GM18907 (cell line): Measurements from ENCODE around the gene MGAM2.

ENCODE experiments used
- ATAC-seq: cut with Tn5 transposase; IDR thresholded peaks from one replicate; pipeline ENCODE4 v1.9.1; 2021; ENCODE audit warnings: mild to moderate bottlenecking, moderate library complexity; ENCODE audit not compliant: unreplicated experiment

The MGAM2 gene

GRCh38 chr7:142174441-142174840, 62.9 kb downstream of the MGAM2 start:
- no peak for ATAC-seq

GRCh38 chr7:142175594-142175993, 64.1 kb downstream of the MGAM2 start:
- ATAC-seq = no peak

- no peak for ATAC-seq
Observed at GRCh38 chr7:142176901-142177300, 65.4 kb downstream of the MGAM2 start.

GRCh38 chr7:142177869-142178268, 66.4 kb downstream of the MGAM2 start:
- ATAC-seq = no peak

DNA sequence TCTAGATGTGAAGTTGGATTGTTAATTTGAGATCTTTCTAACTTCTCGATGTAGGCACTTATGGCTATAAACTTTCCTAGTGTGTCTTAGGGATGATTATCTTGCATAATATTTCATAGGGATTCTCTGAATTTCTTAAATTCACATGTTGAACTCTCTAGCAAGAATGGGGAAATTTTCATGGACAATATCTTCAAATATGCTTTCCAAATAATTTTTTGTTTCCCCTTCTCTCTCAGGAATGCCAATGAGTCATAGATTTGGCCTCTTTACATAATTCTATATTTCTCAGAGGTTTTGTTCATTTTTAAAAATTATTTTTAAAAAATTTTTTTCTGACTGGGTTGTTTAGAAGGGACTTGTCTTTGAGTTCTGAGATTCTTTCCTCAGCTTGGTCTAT, 68.9 kb downstream of the MGAM2 start:
- ATAC-seq = no peak

DNA sequence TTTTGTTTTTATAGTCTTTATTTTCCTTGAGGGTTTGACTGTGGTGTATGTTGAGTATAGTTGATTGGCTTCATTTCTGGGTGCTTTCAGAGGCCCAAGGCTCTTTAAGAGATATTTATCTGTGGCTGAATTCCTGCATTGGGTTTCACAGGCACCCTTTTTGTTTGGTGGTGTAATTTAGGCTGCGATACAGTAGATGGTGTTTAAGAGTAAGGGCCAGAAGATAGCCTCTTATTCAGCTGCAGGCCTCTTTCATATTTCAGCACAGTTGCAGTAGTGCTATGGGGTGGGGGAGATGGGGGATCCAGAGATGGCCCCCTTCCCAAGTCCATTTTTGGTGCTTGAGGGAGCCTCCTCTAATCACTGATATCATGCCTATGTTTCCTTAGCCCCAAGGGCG, 69.7 kb downstream of the MGAM2 start:
- no peak for ATAC-seq

DNA sequence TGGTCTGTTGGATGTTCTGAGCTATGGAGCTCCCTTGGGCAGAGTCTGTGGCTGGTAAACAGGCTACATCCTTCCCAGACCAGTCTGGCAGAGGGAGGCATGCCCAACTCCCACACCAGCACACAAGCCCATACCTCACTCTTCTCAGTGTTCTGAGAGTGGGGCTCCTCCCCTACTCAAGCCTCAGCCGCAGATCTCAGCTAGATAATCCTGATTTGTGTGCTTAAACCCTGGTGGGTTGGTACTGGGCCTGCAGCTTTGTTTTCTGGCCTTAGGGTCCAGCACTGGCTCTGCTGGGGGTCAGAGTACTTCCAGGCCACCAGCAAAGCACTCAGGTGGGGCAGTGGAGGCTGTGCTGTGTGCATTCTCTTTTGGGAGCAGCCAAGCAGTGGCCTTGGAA, 70.4 kb downstream of the MGAM2 start:
- ATAC-seq = no peak

GRCh38 chr7:142185069-142185468, 73.6 kb downstream of the MGAM2 start:
- ATAC-seq = no peak

DNA sequence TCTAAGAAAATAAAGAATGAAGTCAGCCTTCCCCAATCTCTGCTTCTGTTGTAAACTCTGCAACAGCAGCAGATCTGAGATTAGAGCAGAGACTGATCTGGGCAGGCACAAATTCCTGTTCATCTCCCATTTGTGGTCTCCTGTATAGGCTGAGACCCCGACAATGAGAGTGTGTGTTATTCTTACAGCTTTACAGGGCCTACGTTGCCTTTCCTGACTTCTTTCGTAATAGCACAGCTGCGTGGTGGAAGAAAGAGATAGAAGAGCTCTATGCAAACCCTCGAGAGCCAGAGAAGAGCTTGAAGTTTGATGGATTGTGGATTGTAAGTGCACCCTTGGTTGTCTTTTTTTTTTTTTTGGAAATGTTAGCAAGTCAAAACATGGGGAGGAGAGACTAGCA, 74.3 kb downstream of the MGAM2 start:
- no peak for ATAC-seq

- ATAC-seq = no peak
Observed at GRCh38 chr7:142188154-142188553, 76.6 kb downstream of the MGAM2 start.

DNA sequence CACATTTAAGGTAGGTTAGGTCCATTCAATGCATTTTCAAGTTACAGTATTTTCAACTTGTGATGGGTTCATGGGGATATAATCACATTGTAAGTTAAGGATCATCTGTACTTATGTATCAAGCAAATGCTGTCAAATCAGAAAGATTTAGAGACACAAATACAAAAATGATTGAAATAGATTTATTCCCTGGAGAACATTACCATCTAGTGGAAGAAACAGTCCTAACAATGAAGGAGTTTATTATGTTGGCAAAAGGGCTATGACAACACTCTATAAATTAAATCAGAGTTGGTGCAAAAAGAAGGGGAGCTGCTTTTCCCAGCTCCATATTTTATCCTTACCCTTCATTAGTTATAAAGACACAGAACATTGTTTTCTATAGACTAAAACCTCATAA, 77.3 kb downstream of the MGAM2 start:
- no peak for ATAC-seq

DNA sequence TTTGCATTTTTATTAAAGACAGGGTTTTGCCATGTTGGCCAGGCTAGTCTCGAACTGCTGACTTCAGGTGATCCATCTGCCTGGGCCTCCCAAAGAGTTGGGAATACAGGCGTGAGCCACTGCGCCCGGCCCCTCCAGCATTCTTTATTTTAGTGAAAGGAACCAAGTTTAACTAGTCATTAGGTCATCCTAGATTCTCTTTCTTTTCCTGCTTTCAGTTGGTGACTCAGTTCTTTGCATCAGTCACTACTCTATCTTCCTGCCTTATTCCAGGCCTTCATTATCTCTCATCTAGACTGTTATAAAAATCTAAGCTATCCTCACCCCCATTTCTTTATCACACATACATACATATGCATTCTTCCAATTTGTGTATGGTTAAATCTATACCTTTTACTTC, 82.7 kb downstream of the MGAM2 start:
- ATAC-seq = no peak

- no peak for ATAC-seq
Observed at GRCh38 chr7:142196066-142196840, 84.7 kb downstream of the MGAM2 start.

GRCh38 chr7:142200206-142200605, 88.7 kb downstream of the MGAM2 start:
- no peak for ATAC-seq

GRCh38 chr7:142228537-142229104, 117.1 kb downstream of the MGAM2 start:
- ATAC-seq = no peak

DNA sequence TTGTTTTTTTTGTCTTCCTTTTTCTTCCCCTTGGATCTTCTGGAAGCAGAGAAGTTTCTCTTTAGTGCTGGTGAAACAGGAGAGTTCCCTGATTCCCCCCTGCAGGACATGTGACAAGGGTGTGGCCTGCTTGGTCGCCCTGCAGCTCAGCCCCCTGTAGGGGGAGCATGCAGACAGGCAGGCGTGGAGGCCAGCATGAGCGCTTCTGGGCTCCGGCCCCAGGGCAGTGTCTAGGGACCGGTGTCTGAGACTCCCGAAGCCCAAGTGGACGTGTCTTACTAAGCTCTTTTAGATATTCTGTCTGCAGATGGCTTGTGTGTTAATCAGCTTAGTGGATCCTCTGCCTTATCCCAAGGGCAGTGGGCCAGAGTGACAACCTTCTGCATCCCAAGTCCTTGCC, 120.2 kb downstream of the MGAM2 start:
- no peak for ATAC-seq

DNA sequence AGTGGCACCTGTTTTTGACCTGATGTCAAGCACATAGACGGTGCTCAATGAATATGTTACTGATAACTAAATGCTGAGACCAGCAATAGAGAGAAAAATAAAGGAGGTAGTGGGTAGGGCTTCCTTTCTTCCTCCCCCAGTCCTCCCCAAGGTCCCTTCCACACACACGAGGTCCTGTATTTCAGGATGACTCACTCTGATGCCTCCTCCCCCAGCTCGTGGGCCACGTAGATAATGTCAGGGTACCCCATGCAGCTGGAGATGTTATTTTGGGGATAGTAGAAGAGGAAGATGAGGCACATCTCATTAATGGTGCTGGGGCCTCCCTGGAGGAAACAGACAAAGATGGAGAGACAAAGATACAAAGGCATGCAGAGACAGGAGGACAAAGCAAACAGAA, 129.0 kb downstream of the MGAM2 start:
- no peak for ATAC-seq

GRCh38 chr7:142243823-142244222, 132.3 kb downstream of the MGAM2 start:
- ATAC-seq = no peak

GRCh38 chr7:142248166-142249160, 136.9 kb downstream of the MGAM2 start:
- ATAC-seq = no peak

DNA sequence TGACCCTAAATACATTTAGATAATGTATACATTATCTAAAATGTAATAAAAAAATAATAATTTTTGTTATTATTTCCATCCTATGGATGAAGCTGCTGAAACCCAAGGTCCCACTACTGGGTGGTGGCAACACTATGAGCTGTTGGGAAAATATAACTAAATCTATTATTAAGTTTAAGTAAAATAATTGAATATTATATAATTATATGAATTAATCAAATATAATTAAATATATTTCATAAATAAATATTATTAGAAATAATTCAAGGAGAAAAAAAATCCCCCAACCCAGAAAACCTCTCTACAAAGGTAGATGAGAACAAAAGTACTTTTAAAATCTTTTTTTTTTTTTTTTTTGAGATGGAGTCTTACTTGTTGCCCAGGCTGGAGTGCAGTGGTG, 138.4 kb downstream of the MGAM2 start:
- no peak for ATAC-seq

GRCh38 chr7:142250705-142251104, 139.2 kb downstream of the MGAM2 start:
- ATAC-seq = no peak

DNA sequence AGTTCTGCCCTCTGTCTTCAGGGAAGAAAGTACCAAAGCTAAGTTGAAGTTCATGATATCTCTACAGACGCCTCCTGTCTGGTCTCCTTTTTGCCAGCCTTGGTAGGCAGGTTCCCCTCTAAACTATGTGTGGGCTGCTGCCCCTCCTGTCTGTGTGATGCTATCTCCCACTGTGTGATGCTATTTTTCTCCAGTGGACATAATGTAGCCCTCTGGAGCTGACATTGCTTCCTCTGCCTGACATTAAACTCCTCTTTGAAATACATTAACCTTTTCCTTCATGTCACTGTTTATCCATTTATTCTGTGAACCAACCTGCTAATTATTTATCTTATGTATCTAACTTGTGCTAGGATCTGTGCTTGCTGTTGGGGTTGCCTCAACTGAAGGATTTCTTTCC, 146.4 kb downstream of the MGAM2 start, which contains the start of gene PRSS58:
Gene PRSS58 (minus strand): TSS at position 101 of the 400 bp plus-strand sequence. CDS start 351 bp downstream, outside the sequence.
- no peak for ATAC-seq
